Measurements from ENCODE around the gene PLAC8L1. TPM values are rescaled to one million over a fixed set of nuclear protein-coding genes. Genes with fewer than 3 reads are reported as not detected.

The PLAC8L1 gene
- total and polyA plus RNA-seq, 7 donors, result 0.36 to 0.82 TPM; not detected in 5

DNA sequence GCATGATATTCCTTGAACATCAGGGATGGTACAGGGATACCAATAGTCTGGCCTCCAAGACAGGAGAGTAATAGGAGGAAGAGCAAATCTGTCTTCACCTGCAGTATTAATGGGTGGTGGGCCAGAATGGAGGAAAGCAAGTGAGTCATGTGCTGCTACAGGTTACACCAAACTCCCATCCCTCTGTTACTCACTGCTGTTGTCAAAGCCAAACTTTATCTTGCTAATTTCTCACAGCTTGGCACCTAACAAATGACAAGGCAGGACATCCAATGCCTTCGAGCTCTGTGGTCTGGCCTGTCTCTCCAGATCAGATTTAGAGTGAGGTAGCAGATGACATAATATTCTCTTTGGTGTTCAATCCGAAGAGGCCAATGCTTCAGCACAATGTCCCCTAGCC, 26.8 kb downstream of the PLAC8L1 start:
- Histone ChIP-seq H3K36me3 (no peaks in the 10 kb centered on the region), H3K27me3 (peaks cover 0 to 12% (median 0%) of the 10 kb centered on the region in 3 donors), H3K4me1 (no peaks in the 10 kb centered on the region), H3K9me3 (no peaks in the 10 kb centered on the region), H3K4me3 (no peak overlapping the region), H3K27ac (no peak overlapping the region)
- 83 to 85% methylated on average over 2 of the region's 2 CpGs for WGBS, 2 donors
- no peak for DNase-seq
- TF ChIP-seq, protein P1, sequence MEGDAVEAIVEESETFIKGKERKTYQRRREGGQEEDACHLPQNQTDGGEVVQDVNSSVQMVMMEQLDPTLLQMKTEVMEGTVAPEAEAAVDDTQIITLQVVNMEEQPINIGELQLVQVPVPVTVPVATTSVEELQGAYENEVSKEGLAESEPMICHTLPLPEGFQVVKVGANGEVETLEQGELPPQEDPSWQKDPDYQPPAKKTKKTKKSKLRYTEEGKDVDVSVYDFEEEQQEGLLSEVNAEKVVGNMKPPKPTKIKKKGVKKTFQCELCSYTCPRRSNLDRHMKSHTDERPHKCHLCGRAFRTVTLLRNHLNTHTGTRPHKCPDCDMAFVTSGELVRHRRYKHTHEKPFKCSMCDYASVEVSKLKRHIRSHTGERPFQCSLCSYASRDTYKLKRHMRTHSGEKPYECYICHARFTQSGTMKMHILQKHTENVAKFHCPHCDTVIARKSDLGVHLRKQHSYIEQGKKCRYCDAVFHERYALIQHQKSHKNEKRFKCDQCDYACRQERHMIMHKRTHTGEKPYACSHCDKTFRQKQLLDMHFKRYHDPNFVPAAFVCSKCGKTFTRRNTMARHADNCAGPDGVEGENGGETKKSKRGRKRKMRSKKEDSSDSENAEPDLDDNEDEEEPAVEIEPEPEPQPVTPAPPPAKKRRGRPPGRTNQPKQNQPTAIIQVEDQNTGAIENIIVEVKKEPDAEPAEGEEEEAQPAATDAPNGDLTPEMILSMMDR (IDR thresholded peaks at IDR 0.05), result no peak
- intact Hi-C loops (cut with DNase I), result no loop called here

DNA sequence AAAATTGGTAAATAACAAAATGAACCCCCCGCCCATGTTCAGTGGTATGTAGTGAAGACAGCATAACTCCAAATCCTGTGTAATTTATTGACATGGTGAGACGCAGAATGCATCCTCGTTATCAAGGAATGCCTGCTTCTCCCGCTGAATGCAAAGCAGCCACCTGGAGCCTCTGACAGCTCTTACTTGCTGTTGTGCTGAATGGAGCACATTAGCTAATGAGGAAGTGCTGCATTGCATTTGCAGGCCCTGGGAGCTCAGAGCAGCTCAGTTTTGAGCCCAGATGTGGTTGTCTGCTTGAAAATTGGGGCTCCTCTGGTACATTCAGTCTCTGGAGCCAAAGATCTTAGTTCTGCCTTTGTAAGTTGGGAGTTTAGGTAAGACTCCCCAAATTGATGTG, 28.9 kb downstream of the PLAC8L1 start:
- H3K27ac ChIP-seq, result no peak overlapping the region
- H3K4me3 ChIP-seq, result no peak overlapping the region
- H3K36me3 ChIP-seq, result no peaks in the 10 kb centered on the region
- no peak for DNase-seq
- no peaks in the 10 kb centered on the region for H3K4me1 ChIP-seq
- intact Hi-C loops (cut with DNase I), result no loop called here
- 22 to 47% methylated on average over 4 of the region's 4 CpGs for WGBS, 2 donors
- TF ChIP-seq POLR2A (IDR thresholded peaks at IDR 0.05), result no peak
- no peak for TF ChIP-seq EP300 (IDR thresholded peaks at IDR 0.05)
- TF ChIP-seq, protein P1 (IDR thresholded peaks at IDR 0.05), result no peak
- TF ChIP-seq POLR2AphosphoS5 (IDR thresholded peaks at IDR 0.05), result no peak
- no peaks in the 10 kb centered on the region for H3K9me3 ChIP-seq
- peaks cover 0 to 12% (median 0%) of the 10 kb centered on the region in 3 donors for H3K27me3 ChIP-seq

DNA sequence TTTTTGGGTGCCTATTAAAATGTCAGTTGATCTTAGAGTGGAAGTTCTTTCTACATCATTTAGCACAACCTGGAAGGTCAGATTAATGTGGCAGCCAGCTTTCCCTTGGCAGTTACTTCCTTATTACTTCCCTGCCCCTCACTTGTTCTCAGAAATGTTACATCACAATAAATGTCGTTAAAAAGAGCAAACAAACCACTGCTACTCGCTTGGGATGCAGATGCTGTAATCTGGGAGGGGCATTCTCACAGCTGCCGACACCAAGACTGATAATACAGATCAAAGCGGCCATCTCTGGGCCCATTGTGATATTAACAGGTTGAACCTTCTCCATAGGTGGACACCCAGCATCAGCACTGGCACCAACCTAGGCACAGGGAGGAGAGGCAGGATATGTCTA, 29.3 kb downstream of the PLAC8L1 start:
- DNase-seq, result no peak
- WGBS, 2 donors, result 4 to 25% methylated on average over 4 of the region's 4 CpGs
- no peaks in the 10 kb centered on the region for H3K36me3 ChIP-seq
- H3K9me3 ChIP-seq, result no peaks in the 10 kb centered on the region
- no peak overlapping the region for H3K27ac ChIP-seq
- peaks cover 0 to 12% (median 0%) of the 10 kb centered on the region in 3 donors for H3K27me3 ChIP-seq
- H3K4me3 ChIP-seq, result no peak overlapping the region
- intact Hi-C loops (cut with DNase I), result no loop called here
- TF ChIP-seq POLR2AphosphoS5 (IDR thresholded peaks at IDR 0.05) (no peak), EP300 (IDR thresholded peaks at IDR 0.05) (no peak), POLR2A (IDR thresholded peaks at IDR 0.05) (no peak)
- TF ChIP-seq, protein P1 (IDR thresholded peaks at IDR 0.05), result no peak
- H3K4me1 ChIP-seq, result no peaks in the 10 kb centered on the region

DNA sequence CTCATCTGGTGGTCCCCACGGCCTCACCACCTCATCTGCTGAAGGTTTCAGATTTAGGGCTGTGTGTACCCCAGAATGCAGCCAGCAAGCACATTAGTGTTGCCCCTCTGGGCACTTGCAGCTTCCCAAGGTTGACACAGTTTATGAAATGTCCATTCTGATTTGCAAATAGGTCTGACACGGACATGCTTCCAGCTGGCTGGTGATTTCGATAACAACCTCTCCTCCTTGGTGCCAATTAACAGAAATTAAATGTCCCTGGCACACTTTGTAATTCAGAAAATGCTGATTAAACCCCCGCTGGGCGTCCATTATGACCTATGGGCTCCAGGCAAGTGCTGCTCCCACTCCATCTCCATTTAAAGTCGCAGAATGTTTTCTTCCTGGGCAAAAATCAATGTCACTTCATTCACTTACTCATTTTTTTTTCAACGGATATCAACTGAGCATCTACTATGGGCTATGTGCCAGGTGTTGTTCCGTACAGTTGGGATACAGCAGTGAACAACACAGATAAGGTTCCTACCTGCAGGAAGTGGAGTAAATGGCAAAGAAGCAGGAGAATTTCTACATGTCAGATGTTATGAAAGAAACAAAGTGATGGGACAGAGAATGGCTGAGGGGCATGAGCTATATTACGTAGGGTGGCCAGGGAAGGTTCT, 32.0 kb downstream of the PLAC8L1 start:
- H3K9me3 ChIP-seq, result no peaks in the 10 kb centered on the region
- TF ChIP-seq, protein P1 (IDR thresholded peaks at IDR 0.05), result no peak
- no peak for TF ChIP-seq EP300 (IDR thresholded peaks at IDR 0.05)
- no peak for TF ChIP-seq POLR2AphosphoS5 (IDR thresholded peaks at IDR 0.05)
- no peak for TF ChIP-seq POLR2A (IDR thresholded peaks at IDR 0.05)

DNA sequence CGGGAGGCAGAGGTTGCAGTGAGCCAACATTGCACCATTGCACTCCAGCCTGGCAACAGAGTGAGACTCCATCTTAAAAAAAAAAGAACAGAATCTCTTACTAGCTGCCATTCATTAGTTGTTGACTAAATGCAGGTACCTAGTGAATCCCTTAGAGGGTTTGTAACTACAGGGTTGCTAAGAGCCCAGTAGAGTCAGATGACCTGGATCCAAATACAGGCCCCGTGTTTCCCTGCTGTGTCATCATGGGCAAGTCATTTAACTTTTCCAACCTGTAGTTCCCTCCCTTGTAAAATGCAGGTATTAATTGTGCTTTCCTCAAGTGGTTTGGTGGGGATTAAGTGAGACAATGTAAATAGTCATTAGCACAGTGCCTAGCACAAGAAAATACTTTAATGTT, 32.8 kb downstream of the PLAC8L1 start:
- TF ChIP-seq, protein P1 (IDR thresholded peaks at IDR 0.05), result no peak
- TF ChIP-seq EP300 (IDR thresholded peaks at IDR 0.05) (no peak), POLR2AphosphoS5 (IDR thresholded peaks at IDR 0.05) (no peak), POLR2A (IDR thresholded peaks at IDR 0.05) (no peak)
- Histone ChIP-seq H3K9me3 (no peaks in the 10 kb centered on the region), H3K27ac (no peak overlapping the region), H3K4me3 (no peak overlapping the region), H3K36me3 (no peaks in the 10 kb centered on the region), H3K27me3 (peaks cover 0 to 12% (median 0%) of the 10 kb centered on the region in 3 donors), H3K4me1 (no peaks in the 10 kb centered on the region)
- intact Hi-C loops (cut with DNase I), result no loop called here
- no peak for DNase-seq
- WGBS, 2 donors, result 85 to 91% methylated on average over 2 of the region's 2 CpGs

More for the DNA sequence above, 32.0 kb downstream of the PLAC8L1 start:
- no peak overlapping the region for H3K27ac ChIP-seq
- no peak overlapping the region for H3K4me3 ChIP-seq
- WGBS, 2 donors, result 51 to 74% methylated on average over 9 of the region's 9 CpGs
- intact Hi-C loops (cut with DNase I), result no loop called here
- H3K27me3 ChIP-seq, result peaks cover 0 to 12% (median 0%) of the 10 kb centered on the region in 3 donors
- no peak for DNase-seq
- no peaks in the 10 kb centered on the region for H3K36me3 ChIP-seq
- H3K4me1 ChIP-seq, result no peaks in the 10 kb centered on the region
